ES-I3 (cell line): ENCODE measurements around the gene TRIM41.

Experiments
- H3K36me3 ChIP-seq: 2 replicates; pipeline ENCODE4 v1.6.1; 2013; ENCODE audit warnings: mild to moderate bottlenecking, low read length, control low read depth, moderate library complexity; ENCODE audit not compliant: insufficient read depth
- H3K4me1 ChIP-seq: 2 replicates; pipeline ENCODE4 v1.6.1; 2013; ENCODE audit warnings: mild to moderate bottlenecking, control low read depth, low read length; ENCODE audit not compliant: insufficient read depth
- H3K9ac ChIP-seq: 2 replicates; pipeline ENCODE4 v1.6.1; 2013; ENCODE audit warnings: low read depth, mild to moderate bottlenecking, low read length, moderate library complexity
- H3K9me3 ChIP-seq: 2 replicates; pipeline ENCODE4 v1.6.1; 2013; ENCODE audit warnings: mild to moderate bottlenecking, low read length, moderate library complexity; ENCODE audit not compliant: control insufficient read depth, insufficient read depth

The TRIM41 gene

GRCh38 chr5:181189363-181189961 lies 33.6 kb upstream of the TRIM41 start:
- no peaks in the 10 kb centered on the region; the same call in 1 of the 2 replicates for H3K4me1 ChIP-seq
- H3K9ac ChIP-seq, result peak overlapping the region; percentile 55; the same call in 1 of the 2 replicates
- H3K36me3 ChIP-seq, result no peaks in the 10 kb centered on the region
- H3K9me3 ChIP-seq, result no peaks in the 10 kb centered on the region

GRCh38 chr5:181189962-181190710 lies 32.9 kb upstream of the TRIM41 start:
- H3K9ac ChIP-seq, result peak overlapping the region; percentile 55; the same call in 1 of the 2 replicates
- no peaks in the 10 kb centered on the region; the same call in 1 of the 2 replicates for H3K4me1 ChIP-seq
- no peaks in the 10 kb centered on the region for H3K9me3 ChIP-seq
- no peaks in the 10 kb centered on the region for H3K36me3 ChIP-seq

- Histone ChIP-seq H3K9ac (peak overlapping the region; percentile 55), H3K4me1 (no peaks in the 10 kb centered on the region; the same call in 1 of the 2 replicates), H3K36me3 (no peaks in the 10 kb centered on the region)
These were observed 32.2 kb upstream of the TRIM41 start for GRCh38 chr5:181190711-181191525.

DNA sequence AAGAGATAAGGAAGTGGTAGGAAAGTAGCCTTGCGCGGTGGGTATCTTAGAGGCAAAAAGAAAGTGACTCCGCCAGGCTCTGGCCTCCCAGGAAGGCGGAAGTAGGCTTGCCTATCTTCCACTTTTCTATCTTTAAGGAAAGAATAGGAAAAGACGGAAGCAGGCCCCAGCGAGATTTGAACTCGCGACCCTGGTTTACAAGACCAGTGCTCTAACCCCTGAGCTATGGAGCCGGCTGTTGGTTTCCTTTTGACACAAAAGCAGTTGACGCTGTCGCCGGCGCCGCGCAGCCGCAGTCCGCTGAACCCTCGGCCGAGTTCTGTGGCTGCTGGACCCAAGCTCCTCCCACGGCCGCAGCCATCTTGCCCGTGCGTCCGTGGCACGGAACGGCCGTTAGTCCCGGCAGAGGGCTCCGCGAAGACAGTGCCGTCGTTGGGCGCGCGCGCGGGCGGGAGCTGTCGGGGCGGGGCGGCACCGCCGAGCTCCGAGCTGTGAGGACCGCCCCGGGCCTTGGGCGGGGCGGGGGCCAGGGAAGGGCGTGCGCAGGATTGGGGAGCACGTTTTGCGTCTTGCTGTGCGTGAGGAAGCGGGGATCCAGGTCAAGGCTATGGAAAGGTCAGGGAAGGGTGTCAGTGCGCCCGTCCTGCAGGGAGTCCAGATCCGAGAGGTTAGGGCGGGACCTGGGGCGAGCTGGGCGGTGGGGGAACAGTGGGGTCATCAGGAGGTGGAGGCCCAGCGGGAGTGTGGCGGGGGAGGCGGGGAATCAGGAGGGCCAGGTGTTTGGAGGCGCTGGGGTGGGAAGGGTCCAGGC lies 31.4 kb upstream of the TRIM41 start:
- no peaks in the 10 kb centered on the region for H3K36me3 ChIP-seq
- H3K4me1 ChIP-seq, result no peaks in the 10 kb centered on the region; the same call in 1 of the 2 replicates

More at GRCh38 chr5:181190711-181191525, 32.2 kb upstream of the TRIM41 start:
- H3K9me3 ChIP-seq, result no peaks in the 10 kb centered on the region

GRCh38 chr5:181192337-181193046 lies 30.6 kb upstream of the TRIM41 start:
- H3K36me3 ChIP-seq, result no peaks in the 10 kb centered on the region
- H3K4me1 ChIP-seq, result peaks cover under 1% of the 10 kb centered on the region; the same call in 1 of the 2 replicates
- no peaks in the 10 kb centered on the region for H3K9me3 ChIP-seq
- peak overlapping the region; percentile 55 for H3K9ac ChIP-seq

More for the DNA sequence above, 31.4 kb upstream of the TRIM41 start:
- Histone ChIP-seq H3K9me3 (no peaks in the 10 kb centered on the region), H3K9ac (peak overlapping the region; percentile 55)

DNA sequence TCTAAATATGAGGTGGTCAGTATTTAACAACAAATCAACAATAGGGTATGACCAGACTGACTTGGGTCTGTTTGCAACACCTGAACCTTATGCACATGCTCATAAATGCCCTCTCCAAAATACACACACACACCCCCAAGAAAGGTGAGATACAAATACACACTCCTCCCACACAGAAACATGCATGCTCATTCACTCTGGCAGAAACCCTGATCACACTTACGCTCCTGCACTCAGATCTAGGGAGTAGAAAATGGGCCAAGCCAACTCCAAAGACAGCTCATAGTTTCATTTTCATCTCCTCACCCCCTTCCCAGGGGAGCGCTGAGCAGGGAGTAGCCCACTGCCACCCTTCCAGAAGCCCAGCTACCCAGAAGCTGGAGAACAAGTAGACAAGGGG lies 29.4 kb upstream of the TRIM41 start:
- Histone ChIP-seq H3K4me1 (peaks cover 12% of the 10 kb centered on the region), H3K9me3 (no peaks in the 10 kb centered on the region), H3K36me3 (no peaks in the 10 kb centered on the region), H3K9ac (no peak overlapping the region)

- Histone ChIP-seq H3K36me3 (no peaks in the 10 kb centered on the region), H3K9me3 (no peaks in the 10 kb centered on the region), H3K4me1 (peaks cover 17% of the 10 kb centered on the region), H3K9ac (no peak overlapping the region)
These were observed 28.4 kb upstream of the TRIM41 start for GRCh38 chr5:181194489-181195248.

DNA sequence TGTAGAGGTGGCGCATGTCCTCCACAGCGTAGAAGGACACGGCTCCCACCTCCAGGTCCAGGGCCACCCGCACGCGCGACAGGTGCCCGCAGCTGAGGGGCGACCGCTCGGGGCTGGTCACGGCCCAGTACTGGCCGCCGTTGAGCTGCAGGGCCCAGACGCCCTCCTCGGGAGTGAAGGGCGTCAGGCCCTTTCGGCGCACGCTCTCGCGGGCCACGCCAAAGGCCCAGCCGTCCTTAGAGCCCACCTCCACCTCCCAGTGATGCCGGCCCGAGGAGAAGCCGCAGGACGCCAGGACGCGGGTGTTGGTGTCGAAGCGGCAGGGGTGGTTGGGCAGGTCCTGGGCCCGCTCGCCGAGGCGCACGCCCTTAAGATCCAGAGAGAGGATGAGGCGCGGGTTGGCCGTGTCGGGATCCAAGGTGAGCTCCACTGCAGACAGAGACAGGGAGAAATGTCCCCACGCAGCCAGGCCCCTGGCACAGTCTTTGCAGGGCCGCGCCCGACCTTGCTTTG lies 27.8 kb upstream of the TRIM41 start:
- H3K9me3 ChIP-seq, result no peaks in the 10 kb centered on the region
- no peak overlapping the region for H3K9ac ChIP-seq
- peaks cover 17% of the 10 kb centered on the region for H3K4me1 ChIP-seq

GRCh38 chr5:181197326-181197951 lies 25.6 kb upstream of the TRIM41 start:
- Histone ChIP-seq H3K4me1 (peaks cover 25% of the 10 kb centered on the region), H3K36me3 (no peaks in the 10 kb centered on the region), H3K9ac (no peak overlapping the region), H3K9me3 (no peaks in the 10 kb centered on the region)

More for the DNA sequence above, 27.8 kb upstream of the TRIM41 start:
- H3K36me3 ChIP-seq, result no peaks in the 10 kb centered on the region

DNA sequence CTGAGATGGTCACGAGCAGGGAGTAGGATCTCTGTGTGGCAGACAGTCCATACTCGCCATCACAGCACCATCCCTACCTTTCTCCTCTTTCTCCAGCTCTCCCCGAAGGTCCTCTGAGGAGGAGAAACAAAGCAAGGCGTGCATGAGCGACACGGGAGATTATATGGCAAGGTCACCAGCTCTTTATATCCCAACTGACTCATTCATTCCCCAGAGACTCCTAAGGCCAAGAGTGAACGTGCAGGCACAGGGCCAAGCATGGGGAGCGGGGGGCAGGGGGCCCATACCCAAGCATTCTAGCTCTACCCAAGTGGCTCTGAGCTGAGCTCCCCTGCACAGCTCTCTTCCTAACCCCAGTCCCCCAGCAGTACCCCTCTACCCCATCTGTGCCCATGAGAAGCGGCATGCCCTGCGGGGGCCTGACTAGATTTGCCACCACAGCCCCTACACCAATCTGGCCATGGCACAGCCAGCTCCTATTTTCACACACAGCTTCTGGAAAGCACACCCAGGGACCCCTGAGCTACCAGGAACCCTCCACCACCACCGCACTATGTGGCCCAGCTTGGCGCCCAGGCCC lies 24.9 kb upstream of the TRIM41 start:
- no peaks in the 10 kb centered on the region for H3K9me3 ChIP-seq
- H3K4me1 ChIP-seq, result peaks cover 25% of the 10 kb centered on the region
- H3K9ac ChIP-seq, result no peak overlapping the region
- no peaks in the 10 kb centered on the region for H3K36me3 ChIP-seq

DNA sequence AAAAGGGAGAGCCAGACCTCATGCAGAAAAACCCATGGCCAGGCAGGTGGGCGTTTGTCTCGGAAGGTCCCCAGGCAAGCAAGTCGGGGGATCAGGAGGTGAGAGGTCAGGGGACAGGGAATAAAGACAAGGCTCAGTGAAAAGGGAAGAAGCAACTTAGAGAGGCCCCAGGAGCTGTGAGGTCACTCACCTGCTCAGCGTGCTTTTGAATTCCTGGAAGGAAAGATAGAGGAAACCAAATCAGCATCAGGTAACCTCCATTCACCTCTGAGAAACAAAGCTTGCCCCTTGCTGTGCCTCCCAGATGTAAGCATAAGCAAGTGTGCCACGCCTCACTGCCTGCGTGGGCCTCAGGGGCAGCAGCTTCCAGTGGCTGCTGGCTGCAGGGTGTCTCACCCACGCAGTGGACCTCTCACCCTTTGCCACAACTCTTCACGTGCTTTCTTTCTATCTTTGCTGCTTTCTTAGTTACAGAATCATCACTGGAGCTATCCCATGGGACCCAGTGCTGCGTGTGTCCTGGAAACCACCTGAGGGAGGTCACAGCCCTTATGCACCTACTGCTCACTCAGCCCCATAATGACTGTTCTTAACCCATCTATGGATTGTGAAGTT lies 24.1 kb upstream of the TRIM41 start:
- H3K36me3 ChIP-seq, result no peaks in the 10 kb centered on the region
- no peak overlapping the region for H3K9ac ChIP-seq
- H3K9me3 ChIP-seq, result no peaks in the 10 kb centered on the region
- H3K4me1 ChIP-seq, result peaks cover 25% of the 10 kb centered on the region
